Activated naive CD8-positive, alpha-beta T cell (primary cell): Measurements from ENCODE around the gene NIT1.

Experiments
- H3K27ac Mint-ChIP-seq: one replicate; pipeline ENCODE4 v1.8.0; 2021; ENCODE audit warnings: mixed read lengths
- H3K27me3 Mint-ChIP-seq: one replicate; pipeline ENCODE4 v1.8.0; 2021; ENCODE audit warnings: mixed read lengths
- H3K36me3 Mint-ChIP-seq: one replicate; pipeline ENCODE4 v1.8.0; 2021; ENCODE audit warnings: mixed read lengths
- H3K4me1 Mint-ChIP-seq: one replicate; pipeline ENCODE4 v1.8.0; 2021; ENCODE audit warnings: low read depth, mixed read lengths
- H3K4me3 Mint-ChIP-seq: one replicate; pipeline ENCODE4 v1.8.0; 2021; ENCODE audit warnings: mild to moderate bottlenecking, mixed read lengths
- H3K9me3 Mint-ChIP-seq: one replicate; pipeline ENCODE4 v1.8.0; 2021; ENCODE audit warnings: low read depth, mixed read lengths

NIT1 gene

GRCh38 chr1:161163793-161164192, 45.9 kb downstream of the NIT1 start:
- Mint-ChIP-seq H3K27me3 (no peaks in the 10 kb centered on the region), H3K9me3 (no peaks in the 10 kb centered on the region), H3K4me3 (no peak overlapping the region), H3K4me1 (peaks cover 52% of the 10 kb centered on the region), H3K27ac (peak overlapping the region; percentile 1), H3K36me3 (peaks cover 5% of the 10 kb centered on the region)

- Mint-ChIP-seq H3K9me3 (no peaks in the 10 kb centered on the region), H3K27me3 (no peaks in the 10 kb centered on the region), H3K4me1 (peaks cover 44% of the 10 kb centered on the region), H3K4me3 (peak overlapping the region; percentile 52), H3K27ac (no peak overlapping the region), H3K36me3 (peaks cover 5% of the 10 kb centered on the region)
Measured at GRCh38 chr1:161164901-161165610, 47.2 kb downstream of the NIT1 start.

GRCh38 chr1:161165742-161166668, 48.1 kb downstream of the NIT1 start, which contains the start of gene PPOX:
TSS of gene PPOX (plus strand) at chr1:161166426. CDS start at chr1:161166848, 422 bp downstream.
- peak within 1 kb of the TSS; percentile 92 for H3K4me3 Mint-ChIP-seq
- H3K9me3 Mint-ChIP-seq: no peaks in the 10 kb centered on the region
- H3K36me3 Mint-ChIP-seq: peaks cover 5% of the 10 kb centered on the region
- peaks cover 35% of the 10 kb centered on the region for H3K4me1 Mint-ChIP-seq
- peak within 1 kb of the TSS; percentile 90 for H3K27ac Mint-ChIP-seq
- H3K27me3 Mint-ChIP-seq: no peaks in the 10 kb centered on the region

- Mint-ChIP-seq H3K27me3 (no peaks in the 10 kb centered on the region), H3K4me1 (peaks cover 28% of the 10 kb centered on the region), H3K4me3 (peak overlapping the region; percentile 92), H3K9me3 (no peaks in the 10 kb centered on the region), H3K27ac (peak overlapping the region; percentile 90), H3K36me3 (peaks cover 1% of the 10 kb centered on the region)
Measured at GRCh38 chr1:161166669-161167548, 49.0 kb downstream of the NIT1 start.

- peaks cover 30% of the 10 kb centered on the region for H3K4me1 Mint-ChIP-seq
Measured at GRCh38 chr1:161168906-161169305, 51.0 kb downstream of the NIT1 start.

More at GRCh38 chr1:161168906-161169305, 51.0 kb downstream of the NIT1 start:
- Mint-ChIP-seq H3K9me3 (no peaks in the 10 kb centered on the region), H3K36me3 (peaks cover 2% of the 10 kb centered on the region), H3K4me3 (no peak overlapping the region), H3K27me3 (no peaks in the 10 kb centered on the region), H3K27ac (no peak overlapping the region)
